K562 (cell line): Measurements from ENCODE around the gene LRMDA. TPM values are rescaled to one million over a fixed set of nuclear protein-coding genes. Genes with fewer than 3 reads are reported as not detected.

Source experiments
- ATAC-seq: fragments of 200-7000 bp; cut with Tn5 transposase; 3 replicates; pipeline ENCODE4 v1.9.1; 2020; ENCODE audit warnings: moderate library complexity
- BruUV-seq: library from RNA; stranded (reverse); fragments of 400-500 nt; replicated peaks from 2 replicates; lab custom pipeline; 2021; lab: Mats Ljungman, UMichigan
- CTCF ChIA-PET: fragments of 300-600 bp; formaldehyde crosslinking; extraction: SDS; loops from one replicate; lab custom pipeline; 2021; ENCODE audit warnings: low intra/inter-chr PET ratio; lab: Yijun Ruan, JAX
- POLR2A ChIA-PET: fragments of 300-600, 350-650 bp; sonication (Branson Sonifier 250); formaldehyde crosslinking; extraction: SDS; loops from one replicate; lab custom pipeline; 2021; ENCODE audit warnings: antibody characterized with exemption, inconsistent platforms; lab: Yijun Ruan, JAX
- DNase-seq, 4 experiments: peaks; one replicate each; pipeline versions ENCODE4 v3.0.0 to v3.0.0-alpha.2; 2011 to 2018; ENCODE audit warnings: low spot score in 3 of 4, mixed read lengths in 3 of 4; ENCODE audit errors: extremely low read depth in 1 of 4
- FAIRE-seq: peaks from 2 replicates; lab custom pipeline; 2011; peaks lifted over from hg19 to GRCh38; lab: Jason Lieb, UNC
- H2AFZ ChIP-seq: 2 replicates; pipeline ENCODE4 v1.6.0; 2011; ENCODE audit warnings: low read depth, low read length, control low read depth, inconsistent platforms
- H3K27ac ChIP-seq: fragments of 200-600 bp; 3 replicates; pipeline ENCODE4 v1.8.0; 2011; ENCODE audit warnings: low read depth, mild to moderate bottlenecking, control low read depth, inconsistent platforms, low read length, moderate library complexity, mixed read lengths; ENCODE audit errors: extremely low read depth
- H3K27me3 ChIP-seq, 2 experiments: fragments of 300-600 bp in 1 of 2; 2 replicates in 1 of 2; 3 replicates in 1 of 2; pipeline versions ENCODE4 v1.6.0 to v1.8.0; 2011; ENCODE audit warnings: inconsistent platforms in 2 of 2, low read length in 2 of 2, mild to moderate bottlenecking in 1 of 2, mixed read lengths in 1 of 2, moderate library complexity in 1 of 2; ENCODE audit not compliant: control insufficient read depth in 2 of 2, insufficient read depth in 2 of 2
- H3K36me3 ChIP-seq: fragments of 300-600 bp; 3 replicates; pipeline ENCODE4 v1.8.0; 2011; ENCODE audit warnings: mild to moderate bottlenecking, low read length, inconsistent platforms; ENCODE audit not compliant: control insufficient read depth, insufficient read depth
- H3K4me1 ChIP-seq, 2 experiments: fragments of 200-600 bp in 1 of 2; replicated peaks in 1 of 2; 2 replicates in 1 of 2; 3 replicates in 1 of 2; pipeline versions ENCODE4 v1.5.1 to v1.8.0; 2011; ENCODE audit warnings: inconsistent platforms in 2 of 2, low read length in 2 of 2, mild to moderate bottlenecking in 1 of 2, mixed read lengths in 1 of 2, moderate library complexity in 1 of 2; ENCODE audit not compliant: control insufficient read depth in 2 of 2, insufficient read depth in 2 of 2
- H3K4me2 ChIP-seq: 2 replicates; pipeline ENCODE4 v1.6.1; 2011; ENCODE audit warnings: low read length, control low read depth, inconsistent platforms, mixed read lengths; ENCODE audit not compliant: insufficient read depth
- H3K4me3 ChIP-seq: fragments of 200-600 bp; sonication (generic), shearing (Covaris generic); 2 replicates; pipeline ENCODE4 v1.5.1; 2016; ENCODE audit warnings: control low read depth, inconsistent platforms
- H3K79me2 ChIP-seq: fragments of 200-600 bp; 3 replicates; pipeline ENCODE4 v1.8.0; 2011; ENCODE audit warnings: low read length, inconsistent platforms; ENCODE audit not compliant: control insufficient read depth, insufficient read depth
- H3K9ac ChIP-seq, 2 experiments: 2 replicates each; pipeline versions ENCODE4 v1.6.0 to v1.6.1; 2011; ENCODE audit warnings: low read depth in 2 of 2, low read length in 2 of 2, control low read depth in 1 of 2, inconsistent platforms in 1 of 2, mild to moderate bottlenecking in 1 of 2, mixed read lengths in 1 of 2; ENCODE audit not compliant: insufficient read depth in 1 of 2
- H3K9me1 ChIP-seq: one replicate; pipeline ENCODE4 v1.6.0; 2011; ENCODE audit warnings: inconsistent platforms, mild to moderate bottlenecking, low read length, moderate library complexity; ENCODE audit not compliant: control insufficient read depth, insufficient read depth
- H3K9me3 ChIP-seq: replicated peaks from 2 replicates; pipeline ENCODE4 v1.5.1; 2011; ENCODE audit warnings: low read depth, low read length, inconsistent platforms; ENCODE audit not compliant: control insufficient read depth, insufficient read depth
- H4K20me1 ChIP-seq: replicated peaks from 2 replicates; pipeline ENCODE4 v1.6.1; 2011; ENCODE audit warnings: low read length, inconsistent platforms, mixed read lengths; ENCODE audit not compliant: control insufficient read depth, insufficient read depth
- DDX20 ChIP-seq: fragments of 450-650 bp; IDR thresholded peaks from 2 replicates; pipeline ENCODE4 v1.6.1; 2016; ENCODE audit warnings: missing genetic modification characterization, low read depth, mild to moderate bottlenecking, missing compliant biosample characterization, moderate library complexity
- FOXJ2 ChIP-seq: fragments of 200-800 bp; sonication (Bioruptor generic); IDR thresholded peaks from 2 replicates; pipeline ENCODE4 v1.6.1; 2016; ENCODE audit warnings: missing genetic modification characterization, missing compliant biosample characterization
- HBP1 ChIP-seq: fragments of 450-650 bp; formaldehyde crosslinking; IDR thresholded peaks from 2 replicates; pipeline ENCODE4 v1.4.0; 2022; ENCODE audit warnings: missing genetic modification characterization
- HDGF ChIP-seq: fragments of 450-650 bp; IDR thresholded peaks from 2 replicates; pipeline ENCODE4 v1.6.1; 2016
- HMGXB4 ChIP-seq: sonication (generic); formaldehyde crosslinking; IDR thresholded peaks from 2 replicates; pipeline ENCODE4 v1.8.1; 2023; ENCODE audit warnings: mild to moderate bottlenecking, missing genetic modification reagents
- MCM3 ChIP-seq: fragments of 450-650 bp; IDR thresholded peaks from 2 replicates; pipeline ENCODE4 v1.6.1; 2016
- NCOA2 ChIP-seq, 2 experiments: fragments of 450-650 bp; IDR thresholded peaks; 2 replicates each; pipeline ENCODE4 v1.6.1; 2018; ENCODE audit warnings: mild to moderate bottlenecking in 2 of 2, moderate library complexity in 1 of 2; ENCODE audit not compliant: partially characterized antibody in 2 of 2
- NFE2 ChIP-seq: IDR thresholded peaks from 2 replicates; pipeline ENCODE4 v1.6.1; 2014; ENCODE audit warnings: antibody characterized with exemption, low read depth
- TRIM28 ChIP-seq: fragments of 450-650 bp; IDR thresholded peaks from 2 replicates; pipeline ENCODE4 v1.6.1; 2017
- ZBTB26 ChIP-seq: fragments of 450-650 bp; formaldehyde crosslinking; IDR thresholded peaks from 2 replicates; pipeline ENCODE4 v1.4.0; 2022; ENCODE audit warnings: missing genetic modification characterization
- ZNF449 ChIP-seq: fragments of 250-450 bp; sonication (Bioruptor Pico); IDR thresholded peaks from 2 replicates; pipeline ENCODE4 v1.8.0; 2022; ENCODE audit warnings: moderate library complexity, mild to moderate bottlenecking, inconsistent platforms
- WGBS: fragments of 100-300 bp; shearing (Covaris generic); methylation state at CpG from one replicate; pipeline ENCODE4 v1.1.6; 2016; ENCODE audit warnings: low coverage, mixed read lengths; ENCODE audit not compliant: insufficient coverage; ENCODE audit errors: missing lambda C conversion rate; 5-methylcytosine and 5-hydroxymethylcytosine counted together
- in situ Hi-C: fragments of 300-500 bp; cut with MboI; formaldehyde crosslinking; loops from 4 replicates; pipeline ENCODE4 v1.15.0; 2018; ENCODE audit warnings: inconsistent platforms, mixed read lengths
- intact Hi-C: fragments of 100-400 bp; cut with micrococcal nuclease; formaldehyde crosslinking; loops from 2 replicates; pipeline ENCODE4 v1.14.2; 2022
- polyA plus RNA-seq, 8 experiments: library from polyadenylated mRNA; depleted of rRNA in 4 of 8; stranded (reverse) in 5 of 8; unstranded in 3 of 8; fragments of >200 nt; fragmentation: Nextera tagmentation in 2 of 8; fragmentation: Illumina TruSeq in 1 of 8; extraction: Ambion mirVana in 2 of 8; extraction: Trizol in 1 of 8; gene quantifications; 2 replicates each; pipeline versions ENCODE4 v1.2.1 to v1.2.3, GENCODE V29; 2011 to 2014; ENCODE audit warnings: inconsistent platforms in 1 of 8, missing spikeins in 1 of 8
- total RNA-seq, 7 experiments: library from RNA; depleted of rRNA in 6 of 7; stranded (reverse); fragments of >200 nt in 6 of 7; fragmentation: Illumina TruSeq in 2 of 7; extraction: Trizol in 2 of 7; gene quantifications; 2 replicates each; pipeline versions ENCODE4 v1.2.1 to v1.2.3, GENCODE V29; 2011 to 2021; ENCODE audit warnings: low replicate concordance in 1 of 7

Gene LRMDA
- total and polyA plus RNA-seq, 9 of the 15 experiments (the other 6 are each of a cell fraction or from before 2014, with no cell fraction given), result 0.25 TPM; not detected in 8

- TF ChIP-seq HBP1 (CRISPR knock-in tag) (no peak), HMGXB4 (CRISPR knock-in tag) (no peak)
Observed at GRCh38 chr10:75902816-75903215, 471.4 kb downstream of the LRMDA start (continued).

- peak in 1 of 4 experiments; percentile 14 for DNase-seq
- H4K20me1 ChIP-seq, result no peaks in the 10 kb centered on the region
- H3K9me3 ChIP-seq, result no peaks in the 10 kb centered on the region
- H3K9me1 ChIP-seq, result no peaks in the 10 kb centered on the region
- CTCF ChIA-PET, result no interaction called here
- ATAC-seq, result no peak
- no peak overlapping the region for H3K4me3 ChIP-seq
- H3K27ac ChIP-seq, result no peak overlapping the region
- FAIRE-seq, result no peak
- POLR2A ChIA-PET, result interaction anchor here (0.7 to 1.0 kb wide), 2 partner anchors 9 to 46 kb away, joined by 3 read pairs; no protein-coding TSS in a partner anchor
- no peak overlapping the region for H2AFZ ChIP-seq
- no peak overlapping the region for H3K9ac ChIP-seq
- intact Hi-C loops (no loop called here), in situ Hi-C loops (no loop called here)
- under 1% methylated on average over 15 of the region's 15 CpGs for WGBS
- no peak overlapping the region for H3K4me2 ChIP-seq
- H3K79me2 ChIP-seq, result no peaks in the 10 kb centered on the region
- no TSS peak for BruUV-seq
- no peaks in the 10 kb centered on the region; a peak in 1 of 5 replicates for H3K27me3 ChIP-seq
- no peaks in the 10 kb centered on the region for H3K4me1 ChIP-seq
- no peaks in the 10 kb centered on the region for H3K36me3 ChIP-seq
- TF ChIP-seq HMGXB4 (CRISPR knock-in tag) (no peak), MCM3 (no peak), DDX20 (tag) (no peak), NCOA2 (IDR thresholded peaks at IDR 0.05; ENCODE audit: partially characterized antibody in 2 of 2) (no peak), NFE2 (no peak), FOXJ2 (tag) (peak; percentile 98), HDGF (no peak), ZNF449 (no peak), TRIM28 (no peak), ZBTB26 (CRISPR knock-in tag) (0 out of 2 replicates have a peak, but pooled peaks have one; percentile 48)
Observed at GRCh38 chr10:75904499-75905283, 473.3 kb downstream of the LRMDA start.
